ENCODE measurements around the gene UXS1. TPM values are rescaled to one million over a fixed set of nuclear protein-coding genes. Genes with fewer than 3 reads are reported as not detected.

Gene UXS1
- total and polyA plus RNA-seq, 2 of the 8 experiments (the other 6 are each of a cell fraction or from before 2014, with no cell fraction given): 44.5 to 63.4 TPM

- TF ChIP-seq HDAC2 (IDR thresholded peaks at IDR 0.05; ENCODE audit: borderline replicate concordance in 1 of 2, low read depth in 2 of 2, low read length in 2 of 2) (no peak), GABPA (IDR thresholded peaks at IDR 0.05; ENCODE audit: borderline replicate concordance, insufficient read depth, low read length) (no peak), TBP (IDR thresholded peaks at IDR 0.05; ENCODE audit: low read depth, low read length) (no peak), HDAC6 (IDR thresholded peaks at IDR 0.05; ENCODE audit: low read depth, low read length) (no peak), CHD1 (IDR thresholded peaks at IDR 0.05; ENCODE audit: low read depth, low read length) (no peak), RFX5 (IDR thresholded peaks at IDR 0.05; ENCODE audit: borderline replicate concordance, low read depth, low read length) (no peak), CTBP2 (IDR thresholded peaks at IDR 0.05; ENCODE audit: borderline replicate concordance, insufficient read depth, insufficient read length, low read length) (no peak), RBBP5 (IDR thresholded peaks at IDR 0.05; ENCODE audit: borderline replicate concordance, low read depth, low read length) (no peak)
Observed at GRCh38 chr2:106068451-106068850, 125.7 kb downstream of the UXS1 start (continued).

Measured in H1 (cell line).